Fibroblast of villous mesenchyme (primary cell): ENCODE results near the gene TBX4. TPM values are rescaled to one million over a fixed set of nuclear protein-coding genes. Genes with fewer than 3 reads are reported as not detected.
"Not testable (repeated sequence)": the region's sequence is repeated elsewhere in the genome, so short reads cannot be mapped to it uniquely, and the experiment has no call there.

Source experiments
- DNase-seq: peaks from one replicate; pipeline ENCODE4 v3.0.0-alpha.2; 2010; ENCODE audit warnings: low read depth
- H3K4me3 ChIP-seq: 2 replicates; pipeline ENCODE4 v1.5.1; 2011; ENCODE audit warnings: low read depth, mild to moderate bottlenecking, low read length
- total RNA-seq: library from RNA; depleted of rRNA; stranded (reverse); fragments of >200 nt; gene quantifications from 2 replicates; pipeline ENCODE4 v1.2.3, GENCODE V29; 2012
- TF ChIP-seq, protein P1 (sequence below): IDR thresholded peaks from 2 replicates; pipeline ENCODE4 v1.5.1; 2012; ENCODE audit warnings: low read depth, mild to moderate bottlenecking, low read length; ENCODE audit not compliant: insufficient read depth

TBX4 gene
- total RNA-seq, 1 donor: not detected

DNA sequence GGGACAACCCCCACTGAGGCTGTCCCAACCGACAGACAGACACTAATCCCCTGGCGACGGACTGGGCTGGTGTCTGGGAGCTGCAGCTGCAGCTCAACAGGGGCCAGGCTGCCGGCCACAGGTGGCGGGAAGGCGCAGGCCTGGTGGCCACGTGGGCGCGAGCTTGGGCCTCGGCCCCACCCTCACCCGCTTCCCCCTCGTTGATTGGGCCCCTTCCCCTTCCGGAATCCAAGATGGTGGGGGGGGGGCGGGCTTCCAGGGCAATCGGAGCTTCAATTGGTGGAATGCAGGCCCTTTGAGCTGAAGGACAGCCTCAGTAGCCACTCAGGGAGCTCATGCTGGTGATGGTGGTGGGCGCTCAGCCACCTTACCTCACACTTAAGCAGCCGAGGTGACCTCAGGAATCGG is 8.7 kb upstream of the TBX4 start:
- TF ChIP-seq, protein P1, sequence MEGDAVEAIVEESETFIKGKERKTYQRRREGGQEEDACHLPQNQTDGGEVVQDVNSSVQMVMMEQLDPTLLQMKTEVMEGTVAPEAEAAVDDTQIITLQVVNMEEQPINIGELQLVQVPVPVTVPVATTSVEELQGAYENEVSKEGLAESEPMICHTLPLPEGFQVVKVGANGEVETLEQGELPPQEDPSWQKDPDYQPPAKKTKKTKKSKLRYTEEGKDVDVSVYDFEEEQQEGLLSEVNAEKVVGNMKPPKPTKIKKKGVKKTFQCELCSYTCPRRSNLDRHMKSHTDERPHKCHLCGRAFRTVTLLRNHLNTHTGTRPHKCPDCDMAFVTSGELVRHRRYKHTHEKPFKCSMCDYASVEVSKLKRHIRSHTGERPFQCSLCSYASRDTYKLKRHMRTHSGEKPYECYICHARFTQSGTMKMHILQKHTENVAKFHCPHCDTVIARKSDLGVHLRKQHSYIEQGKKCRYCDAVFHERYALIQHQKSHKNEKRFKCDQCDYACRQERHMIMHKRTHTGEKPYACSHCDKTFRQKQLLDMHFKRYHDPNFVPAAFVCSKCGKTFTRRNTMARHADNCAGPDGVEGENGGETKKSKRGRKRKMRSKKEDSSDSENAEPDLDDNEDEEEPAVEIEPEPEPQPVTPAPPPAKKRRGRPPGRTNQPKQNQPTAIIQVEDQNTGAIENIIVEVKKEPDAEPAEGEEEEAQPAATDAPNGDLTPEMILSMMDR: no peak
- no peak for DNase-seq
- H3K4me3 ChIP-seq: no peak overlapping the region

- H3K4me3 ChIP-seq: no peak overlapping the region
- no peak for DNase-seq
- TF ChIP-seq, protein P1: no peak
Measured at GRCh38 chr17:61444075-61444474, 8.1 kb upstream of the TBX4 start.

DNA sequence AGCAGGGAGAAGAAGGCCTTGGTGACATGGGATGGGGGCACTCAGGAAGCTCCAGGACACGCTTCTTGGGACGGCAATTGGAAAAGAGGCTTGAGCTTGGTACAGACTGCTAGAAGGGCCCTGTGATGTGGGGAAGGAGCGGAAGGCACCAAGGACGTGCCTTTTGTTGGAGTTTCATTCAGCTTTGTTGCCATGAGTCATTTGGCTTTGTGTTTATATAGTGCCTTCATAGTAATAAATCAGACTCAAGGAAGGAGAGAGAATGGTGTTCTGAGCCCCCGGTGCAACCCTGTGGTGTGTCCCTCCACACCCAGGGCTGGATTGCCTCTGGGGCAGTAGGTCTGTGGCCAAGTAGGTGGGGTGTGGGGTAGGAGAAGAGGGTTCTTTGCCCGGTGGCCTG is 7.4 kb upstream of the TBX4 start:
- no peak overlapping the region for H3K4me3 ChIP-seq
- TF ChIP-seq, protein P1: no peak
- peak; percentile 32 for DNase-seq

GRCh38 chr17:61447358-61447757 is 4.9 kb upstream of the TBX4 start:
- TF ChIP-seq, protein P1: no peak
- H3K4me3 ChIP-seq: no peak overlapping the region
- DNase-seq: no peak

GRCh38 chr17:61448042-61448441 is 4.2 kb upstream of the TBX4 start:
- DNase-seq: no peak
- TF ChIP-seq, protein P1: no peak
- no peak overlapping the region for H3K4me3 ChIP-seq

DNA sequence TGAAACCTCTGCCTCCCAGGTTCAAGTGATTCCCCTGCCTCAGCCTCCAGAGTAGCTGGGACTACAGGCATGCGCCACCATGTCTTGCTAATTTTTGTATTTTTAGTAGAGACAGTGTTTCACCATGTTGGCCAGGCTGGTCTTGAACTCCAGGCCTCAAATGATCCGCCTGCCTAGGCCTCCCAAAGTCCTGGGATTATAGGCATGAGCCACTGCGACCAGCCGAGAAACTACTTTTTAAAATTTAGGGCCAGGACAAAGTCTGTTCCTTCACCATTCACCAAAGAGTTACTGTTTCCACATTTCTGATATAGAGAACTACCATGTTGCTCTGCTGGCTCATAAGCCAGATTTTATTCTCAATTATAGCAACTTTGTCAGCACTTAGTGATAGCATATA is 3.1 kb upstream of the TBX4 start:
- not testable (repeated sequence) for H3K4me3 ChIP-seq, DNase-seq

DNA sequence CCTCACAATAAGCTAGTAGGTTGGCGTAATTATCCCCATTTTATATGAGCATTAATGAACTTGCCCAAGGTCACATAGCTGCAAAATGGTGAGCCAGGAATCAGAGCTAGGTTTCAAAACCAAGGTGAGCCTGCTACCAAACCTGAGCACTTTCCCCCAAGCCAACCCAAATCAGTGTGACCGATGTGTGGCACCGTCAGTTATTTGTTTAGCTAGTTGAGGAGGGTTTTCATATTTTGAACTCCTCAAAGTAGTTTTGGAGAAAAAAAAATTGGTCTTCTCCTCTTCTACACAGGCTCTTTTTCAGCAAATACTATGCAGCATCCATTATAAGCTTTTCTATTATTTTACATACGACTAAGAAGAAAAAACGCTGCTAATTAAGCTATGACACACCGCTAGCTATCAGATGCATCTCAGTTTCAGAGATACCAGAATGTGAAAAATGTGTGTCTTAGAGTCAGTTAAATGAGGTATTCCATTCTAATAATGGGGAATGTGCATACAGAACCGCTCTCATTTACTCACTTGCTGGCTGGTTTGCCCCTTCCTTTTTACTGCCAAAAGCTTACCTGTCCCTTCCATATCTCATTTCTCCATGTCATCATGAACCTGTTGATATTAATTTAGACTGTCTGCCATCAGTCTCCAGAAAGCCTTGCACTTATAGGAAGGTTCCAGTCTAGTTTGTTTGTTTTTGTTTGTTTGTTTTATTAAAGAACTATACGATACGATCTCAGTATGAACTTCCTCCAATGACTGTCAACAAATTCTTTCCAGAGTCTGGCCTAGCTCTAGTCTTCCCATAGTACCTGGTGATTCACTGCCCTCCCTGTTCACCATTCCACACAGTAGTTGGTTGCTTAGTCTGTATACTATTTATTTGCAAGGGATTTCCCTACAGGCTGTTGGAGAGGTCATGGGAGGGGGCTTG is 2.2 kb upstream of the TBX4 start:
- TF ChIP-seq, protein P1: no peak

More for the DNA sequence above, 2.2 kb upstream of the TBX4 start:
- no peak overlapping the region for H3K4me3 ChIP-seq
- DNase-seq: no peak
